DOHH2 (cell line): Measurements from ENCODE around the gene CYP2C18.

Experiments
- CTCF ChIP-seq: fragments of 200-600 bp; sonication (generic); IDR thresholded peaks from one replicate; pipeline ENCODE4 v1.5.1; 2014; ENCODE audit warnings: antibody characterized with exemption, mild to moderate bottlenecking, low read depth, low read length; ENCODE audit not compliant: poor library complexity, severe bottlenecking
- EZH2phosphoT487 ChIP-seq: fragments of 200-600 bp; sonication (generic); IDR thresholded peaks from 2 replicates; pipeline ENCODE4 v1.6.1; 2017; ENCODE audit warnings: borderline replicate concordance, mild to moderate bottlenecking, antibody characterized with exemption, low read length, moderate library complexity, mixed read lengths

GRCh38 chr10:94640562-94640961 is 43.0 kb upstream of the CYP2C18 start:
- TF ChIP-seq EZH2phosphoT487 (no peak), CTCF (no peak)
